ENCODE measurements around the gene NCOA6. TPM values are rescaled to one million over a fixed set of nuclear protein-coding genes. Genes with fewer than 3 reads are reported as not detected.

Gene NCOA6
- total and polyA plus RNA-seq, 2 donors (not counting 1 experiment from before 2014, with no cell fraction given): 16.0 to 31.9 TPM

DNA sequence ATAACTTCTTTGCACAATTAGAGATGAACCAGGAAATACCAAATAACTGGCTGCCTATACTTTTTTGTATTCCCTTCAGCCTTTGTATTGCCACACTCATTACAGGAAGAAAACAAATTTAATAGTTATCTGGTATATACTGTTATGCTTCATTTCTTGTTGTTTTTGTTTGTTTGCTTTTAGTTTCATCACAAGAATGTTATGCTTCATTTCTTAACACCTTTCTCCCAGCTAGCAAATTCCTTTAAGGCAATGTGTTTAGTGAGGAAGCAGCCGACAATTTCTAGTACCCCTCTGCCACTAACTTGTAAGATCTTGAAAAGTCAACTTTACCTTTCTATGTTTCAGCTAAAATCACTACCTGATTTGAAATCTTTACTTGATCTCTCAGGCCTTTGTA, 1.4 kb downstream of the NCOA6 start:
- no peak for TF ChIP-seq EZH2 (IDR thresholded peaks at IDR 0.05; ENCODE audit: borderline replicate concordance, insufficient read depth, low read depth, low read length, poor library complexity, severe bottlenecking)
- TF ChIP-seq, protein P1, sequence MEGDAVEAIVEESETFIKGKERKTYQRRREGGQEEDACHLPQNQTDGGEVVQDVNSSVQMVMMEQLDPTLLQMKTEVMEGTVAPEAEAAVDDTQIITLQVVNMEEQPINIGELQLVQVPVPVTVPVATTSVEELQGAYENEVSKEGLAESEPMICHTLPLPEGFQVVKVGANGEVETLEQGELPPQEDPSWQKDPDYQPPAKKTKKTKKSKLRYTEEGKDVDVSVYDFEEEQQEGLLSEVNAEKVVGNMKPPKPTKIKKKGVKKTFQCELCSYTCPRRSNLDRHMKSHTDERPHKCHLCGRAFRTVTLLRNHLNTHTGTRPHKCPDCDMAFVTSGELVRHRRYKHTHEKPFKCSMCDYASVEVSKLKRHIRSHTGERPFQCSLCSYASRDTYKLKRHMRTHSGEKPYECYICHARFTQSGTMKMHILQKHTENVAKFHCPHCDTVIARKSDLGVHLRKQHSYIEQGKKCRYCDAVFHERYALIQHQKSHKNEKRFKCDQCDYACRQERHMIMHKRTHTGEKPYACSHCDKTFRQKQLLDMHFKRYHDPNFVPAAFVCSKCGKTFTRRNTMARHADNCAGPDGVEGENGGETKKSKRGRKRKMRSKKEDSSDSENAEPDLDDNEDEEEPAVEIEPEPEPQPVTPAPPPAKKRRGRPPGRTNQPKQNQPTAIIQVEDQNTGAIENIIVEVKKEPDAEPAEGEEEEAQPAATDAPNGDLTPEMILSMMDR (IDR thresholded peaks at IDR 0.05): no peak
- Histone ChIP-seq H3K4me3 (ENCODE audit: control extremely low read depth in 1 of 5, extremely low read depth in 1 of 5, insufficient read depth in 1 of 5, low read depth in 2 of 5, low read length in 4 of 5) (peak overlapping the region in 4 of 5 experiments; percentile 75 to 94 (median 83)), H3K9me3 (ENCODE audit: control extremely low read depth in 1 of 3, control insufficient read depth in 2 of 3, insufficient read depth in 1 of 3, low read length in 2 of 3) (no peaks in the 10 kb centered on the region), H4K20me1 (ENCODE audit: control insufficient read depth, insufficient read depth, low read length, poor library complexity, severe bottlenecking) (peaks cover 41% of the 10 kb centered on the region), H3K4me1 (ENCODE audit: control insufficient read depth in 2 of 2, insufficient read depth in 2 of 2, low read length in 2 of 2) (peaks cover 19 to 21% of the 10 kb centered on the region in 2 donors), H3K27me3 (replicated peaks in 1 of 4; ENCODE audit: control extremely low read depth in 1 of 4, control insufficient read depth in 3 of 4, insufficient read depth in 4 of 4, low read length in 3 of 4) (no peaks in the 10 kb centered on the region), H3K4me2 (replicated peaks; ENCODE audit: low read depth, low read length, poor library complexity, severe bottlenecking) (peak overlapping the region; percentile 87), H3K27ac (ENCODE audit: low read length in 2 of 2) (peak overlapping the region in 1 of 2 donors; percentile 67), H3K36me3 (replicated peaks in 1 of 2; ENCODE audit: control extremely low read depth in 1 of 2, control insufficient read depth in 1 of 2, extremely low read depth in 1 of 2, insufficient read depth in 2 of 2, low read length in 1 of 2) (no peaks in the 10 kb centered on the region), H3K79me2 (ENCODE audit: control insufficient read depth, insufficient read depth, low read length) (peaks cover 61% of the 10 kb centered on the region), H2AFZ (ENCODE audit: insufficient read depth, low read depth, low read length, poor library complexity, severe bottlenecking) (peak overlapping the region; percentile 81), H3K9ac (ENCODE audit: low read length) (peak overlapping the region; percentile 68)
- H3K27me3 Mint-ChIP-seq: no peaks in the 10 kb centered on the region
- H3K4me1 Mint-ChIP-seq: peaks cover 35% of the 10 kb centered on the region
- peak overlapping the region; percentile 94 for H3K4me3 Mint-ChIP-seq
- no CpG with 5 or more reads among the region's 1 CpG for whole genome bisulfite sequencing (ENCODE audit: insufficient coverage)
- DNase-seq (no peak), ATAC-seq (ENCODE audit: low read depth) (no peak)
- peak overlapping the region; percentile 92 for H3K27ac Mint-ChIP-seq
- no peaks in the 10 kb centered on the region for H3K9me3 Mint-ChIP-seq (ENCODE audit: insufficient read depth)
- ChIA-PET CTCF (no interaction called here), POLR2A (interaction anchor here (1.0 kb wide), 1 partner anchor 147 kb away, joined by 3 read pairs; the partner anchor contains the start of gene PIGU)
- intact Hi-C loops (cut with micrococcal nuclease): loop anchor here (2.0 to 10.0 kb wide), 3 partner anchors 119 to 521 kb away; partner anchors contain the start of genes AHCY, GSS, MYH7B and TP53INP2

GRCh38 chr20:34820805-34821578, 4.5 kb downstream of the NCOA6 start:
- Histone ChIP-seq H3K36me3 (replicated peaks in 1 of 2; ENCODE audit: control extremely low read depth in 1 of 2, control insufficient read depth in 1 of 2, extremely low read depth in 1 of 2, insufficient read depth in 2 of 2, low read length in 1 of 2) (no peaks in the 10 kb centered on the region), H3K9me3 (ENCODE audit: control extremely low read depth in 1 of 3, control insufficient read depth in 2 of 3, insufficient read depth in 1 of 3, low read length in 2 of 3) (no peaks in the 10 kb centered on the region), H3K9ac (ENCODE audit: low read length) (no peak overlapping the region), H3K27me3 (replicated peaks in 1 of 4; ENCODE audit: control extremely low read depth in 1 of 4, control insufficient read depth in 3 of 4, insufficient read depth in 4 of 4, low read length in 3 of 4) (no peaks in the 10 kb centered on the region), H4K20me1 (ENCODE audit: control insufficient read depth, insufficient read depth, low read length, poor library complexity, severe bottlenecking) (peaks cover 68% of the 10 kb centered on the region), H3K4me2 (replicated peaks; ENCODE audit: low read depth, low read length, poor library complexity, severe bottlenecking) (no peak overlapping the region), H3K4me1 (ENCODE audit: control insufficient read depth in 2 of 2, insufficient read depth in 2 of 2, low read length in 2 of 2) (peaks cover 19 to 20% of the 10 kb centered on the region in 2 donors), H3K27ac (ENCODE audit: low read length in 2 of 2) (no peak overlapping the region), H2AFZ (ENCODE audit: insufficient read depth, low read depth, low read length, poor library complexity, severe bottlenecking) (no peak overlapping the region), H3K79me2 (ENCODE audit: control insufficient read depth, insufficient read depth, low read length) (peaks cover 90% of the 10 kb centered on the region), H3K4me3 (ENCODE audit: control extremely low read depth in 1 of 5, extremely low read depth in 1 of 5, insufficient read depth in 1 of 5, low read depth in 2 of 5, low read length in 4 of 5) (no peak overlapping the region)
- 94% methylated on average over 2 of the region's 8 CpGs for WGBS (ENCODE audit: insufficient coverage)
- ATAC-seq (ENCODE audit: low read depth) (no peak), DNase-seq (no peak)
- Mint-ChIP-seq H3K4me3 (no peak overlapping the region), H3K9me3 (ENCODE audit: insufficient read depth) (no peaks in the 10 kb centered on the region), H3K4me1 (peaks cover 47% of the 10 kb centered on the region), H3K27ac (no peak overlapping the region), H3K27me3 (no peaks in the 10 kb centered on the region)
- intact Hi-C loops (cut with micrococcal nuclease): loop anchor here (10.0 kb wide), 1 partner anchor 116 kb away; the partner anchor contains the start of gene TP53INP2
- TF ChIP-seq, protein P1 (IDR thresholded peaks at IDR 0.05): no peak
- no peak for TF ChIP-seq EZH2 (IDR thresholded peaks at IDR 0.05; ENCODE audit: borderline replicate concordance, insufficient read depth, low read depth, low read length, poor library complexity, severe bottlenecking)
- POLR2A ChIA-PET: no interaction called here
- CTCF ChIA-PET: interaction anchor here (0.7 to 1.1 kb wide), 2 partner anchors 9 to 14 kb away, joined by 3 to 7 read pairs; no protein-coding TSS in a partner anchor

Measured in B cell (primary cell).